Muscle of back (tissue), 11 donors: Measurements from ENCODE around the gene SCML2. TPM values are rescaled to one million over a fixed set of nuclear protein-coding genes. Genes with fewer than 3 reads are reported as not detected.
"Not testable (repeated sequence)": the region's sequence is repeated elsewhere in the genome, so short reads cannot be mapped to it uniquely, and the experiment has no call there.

Source experiments
- DNase-seq, 3 donors: peaks; one replicate each; pipeline versions ENCODE4 v3.0.0 to v3.0.0-alpha.2; 2013
- polyA plus RNA-seq, 10 donors: library from polyadenylated mRNA; unstranded; fragments of 120-200 nt; gene quantifications; one replicate each; pipeline ENCODE4 v1.2.1, GENCODE V29; 2013; ENCODE audit not compliant: insufficient read length in 10 of 10

The SCML2 gene
- polyA plus RNA-seq, 10 donors = 6.8 to 11.7 (median 7.5) TPM

DNA sequence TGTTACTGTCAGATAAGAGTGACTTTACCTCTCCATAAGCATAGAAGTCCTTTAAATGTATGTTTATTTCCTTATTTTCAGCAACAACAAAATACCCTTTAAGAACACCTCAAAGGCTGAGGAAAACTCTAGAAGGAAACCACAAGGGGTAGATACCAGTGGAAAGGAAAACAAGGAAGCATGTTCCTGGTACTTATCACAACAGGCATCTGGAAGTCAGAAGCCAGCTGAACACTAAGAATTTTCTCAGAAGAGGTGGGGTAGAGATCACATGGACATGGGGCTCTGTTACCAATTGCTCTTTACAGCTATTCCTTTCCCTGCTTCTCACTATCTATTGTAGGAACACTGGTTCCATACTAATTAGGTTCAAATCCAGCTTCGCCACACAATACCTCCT lies 82.3 kb downstream of the SCML2 start:
- no peak for DNase-seq

DNA sequence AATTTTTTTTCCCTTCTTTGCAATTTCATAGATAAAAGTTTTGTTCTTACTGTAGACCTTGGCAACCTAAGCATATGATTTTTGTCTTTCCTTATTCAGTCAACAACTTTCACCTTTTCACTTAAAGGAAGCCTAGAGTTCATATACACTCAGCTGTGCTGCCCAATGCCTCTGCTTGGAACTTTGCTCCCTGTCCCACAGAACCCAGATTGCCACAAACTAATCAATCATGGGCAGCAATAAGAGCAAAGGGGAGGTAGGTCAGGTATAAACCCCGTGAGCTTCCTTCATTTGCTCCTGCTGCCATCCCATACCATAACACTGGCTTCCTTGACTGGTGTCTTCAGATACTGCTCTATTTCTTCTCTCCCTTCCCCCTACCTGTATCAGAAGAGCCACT lies 82.8 kb downstream of the SCML2 start:
- DNase-seq = no peak

GRCh38 chrX:18271309-18271708 lies 83.2 kb downstream of the SCML2 start:
- no peak for DNase-seq

DNA sequence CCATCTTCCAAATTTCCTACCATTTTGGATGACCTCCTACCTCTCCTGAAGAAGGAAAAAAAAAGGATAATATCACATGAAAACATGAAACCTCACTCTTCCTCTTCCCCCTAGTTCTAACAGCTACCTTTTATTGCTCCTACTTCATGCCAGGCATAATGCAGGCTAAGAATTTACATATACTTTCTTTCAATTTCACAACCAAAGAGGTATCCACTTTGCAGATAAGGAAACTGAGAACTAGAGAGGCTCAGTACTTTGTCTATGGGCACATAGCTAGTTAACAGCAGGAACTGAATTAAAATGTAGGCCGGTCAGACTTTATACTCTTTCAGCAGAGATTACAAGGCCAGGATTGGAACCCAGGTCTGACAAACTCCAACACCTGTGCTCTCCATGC lies 99.4 kb downstream of the SCML2 start:
- DNase-seq = no peak

DNA sequence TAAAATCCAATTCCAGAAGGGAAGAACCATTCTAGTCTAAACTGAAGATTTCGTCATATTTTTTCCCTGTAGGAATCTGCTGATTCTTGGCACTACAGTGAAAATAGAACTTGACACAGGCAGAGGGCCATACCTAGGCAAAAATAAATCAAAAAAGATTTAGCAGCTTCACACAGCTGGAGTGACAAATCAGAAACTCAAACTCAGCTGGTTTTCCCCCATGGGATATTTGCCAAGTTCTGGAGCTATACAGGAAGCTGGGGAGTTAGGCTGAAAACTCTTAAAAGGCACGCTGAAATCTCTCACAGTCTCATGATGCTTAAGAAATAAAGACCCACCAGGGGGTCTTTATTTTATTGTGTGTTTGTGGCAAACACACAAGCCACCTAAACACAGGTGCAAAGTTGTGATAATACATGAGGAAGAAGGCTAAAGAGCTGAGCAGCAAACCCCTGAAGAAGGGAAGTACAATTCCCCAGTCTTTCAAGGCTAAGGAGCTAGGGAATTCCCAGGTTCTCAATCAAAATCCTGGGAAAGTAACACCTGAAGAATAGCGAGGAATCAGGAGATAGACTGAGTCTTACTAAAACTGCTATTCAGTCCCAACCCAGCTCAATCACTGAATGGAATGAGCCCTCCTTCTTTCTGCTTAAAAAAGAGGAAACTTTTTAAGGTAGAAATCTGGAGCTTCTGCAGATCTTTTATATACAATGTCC lies 101.7 kb downstream of the SCML2 start:
- DNase-seq = peak; percentile 1 to 20 (median 6)

GRCh38 chrX:18229646-18230045 lies 124.8 kb downstream of the SCML2 start:
- DNase-seq = not testable (repeated sequence)

GRCh38 chrX:18228069-18228468 lies 126.4 kb downstream of the SCML2 start:
- no peak for DNase-seq

GRCh38 chrX:18227458-18227857 lies 127.0 kb downstream of the SCML2 start:
- DNase-seq = no peak

DNA sequence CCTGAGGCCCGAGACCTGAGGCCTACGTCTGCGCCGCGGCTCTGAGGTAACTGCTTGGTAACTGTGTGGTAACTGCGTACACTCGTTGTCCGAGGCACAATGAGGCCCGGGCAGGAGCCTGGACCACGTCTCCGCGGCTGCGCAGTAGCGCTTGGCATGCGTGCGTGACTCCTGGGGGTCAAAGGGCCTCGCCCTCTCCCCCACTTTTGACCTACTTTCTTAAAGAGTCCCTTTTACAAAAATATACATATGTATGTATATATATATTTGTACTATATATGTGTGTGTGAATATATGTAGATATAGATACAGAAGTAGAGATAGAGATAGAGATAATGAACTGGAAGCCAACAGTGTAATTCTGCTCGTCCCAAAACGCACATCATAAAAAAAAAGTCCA lies 133.7 kb downstream of the SCML2 start, which contains the start of gene BEND2:
TSS of gene BEND2 (minus strand) at position 101 of the 400 bp plus-strand sequence. CDS start 136 bp downstream, outside the sequence.
- DNase-seq = no peak

DNA sequence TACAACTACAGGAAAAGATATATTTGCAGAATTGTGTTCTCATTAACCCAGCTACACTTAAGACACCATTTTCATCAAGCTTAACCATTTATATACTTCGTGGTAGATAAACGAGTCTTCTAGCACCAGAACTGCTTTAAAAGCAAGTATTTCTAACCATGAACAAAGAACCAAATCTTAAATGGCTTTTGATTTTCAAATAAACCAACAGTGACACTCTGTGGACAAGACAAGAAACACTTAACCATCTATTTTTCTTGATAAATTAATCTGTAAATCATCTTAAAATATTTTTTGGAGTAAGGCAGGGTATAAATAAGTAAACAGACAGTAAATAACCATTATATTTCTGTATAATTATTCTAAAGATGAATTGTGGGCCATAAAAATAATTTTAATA lies 144.0 kb downstream of the SCML2 start:
- peak in 2 of 3 donors; percentile 4 to 22 for DNase-seq

- no peak for DNase-seq
Measured at GRCh38 chrX:18206657-18207056, 147.8 kb downstream of the SCML2 start.

DNA sequence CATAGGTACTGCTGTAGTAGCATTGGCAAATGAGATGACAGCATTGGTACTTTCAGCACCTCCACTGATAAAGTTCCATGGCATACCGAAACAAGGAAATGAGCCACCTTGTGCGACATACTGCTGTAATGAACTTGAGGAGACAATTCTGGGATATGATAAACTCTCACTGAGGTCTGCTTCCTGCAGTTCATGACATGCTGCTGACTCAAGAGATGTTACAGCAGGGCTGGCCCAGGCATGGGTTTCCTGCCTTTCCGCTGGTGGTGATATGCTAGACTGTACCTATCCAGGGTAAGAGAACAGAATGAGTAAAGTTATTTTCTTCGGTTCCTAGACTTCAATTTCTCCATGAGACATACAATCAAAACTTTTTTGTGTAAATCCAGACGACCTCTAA lies 150.9 kb downstream of the SCML2 start:
- no peak for DNase-seq

DNA sequence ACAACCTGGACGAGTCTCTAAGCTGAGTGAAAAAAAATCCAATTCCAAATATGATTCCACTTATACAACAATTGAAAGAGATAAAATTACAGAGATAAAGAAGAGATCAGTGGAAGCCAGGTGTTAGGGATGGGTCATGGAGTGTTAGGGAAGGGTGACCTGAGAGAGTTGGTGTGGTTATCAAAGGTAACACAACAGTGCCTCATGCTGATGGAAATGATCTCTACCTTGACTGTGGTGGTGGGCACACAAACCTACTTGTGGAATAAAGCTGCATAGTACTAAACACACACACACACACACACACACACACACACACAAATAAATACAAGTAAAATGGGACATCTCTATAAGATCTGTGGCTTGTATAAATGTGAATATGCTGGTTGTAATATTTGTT lies 159.8 kb downstream of the SCML2 start:
- no peak for DNase-seq

Other genes with a start within 250 kb of the SCML2 start
- gene BEND2, start 133.8 kb downstream of the SCML2 start, polyA plus RNA-seq = under 1 TPM in 6 of 10 donors, not detected in 4; 0.03 to 0.14 (median 0.08) TPM
- gene CDKL5, start 70.9 kb upstream of the SCML2 start, polyA plus RNA-seq = 1 to 10 TPM; 4.1 to 7.3 (median 5.1) TPM